Fibroblast of mammary gland (primary cell): ENCODE results near the gene NRCAM.
A peak's percentile ranks its signal among the peaks of the same experiment; 100 is the strongest.

Experiments
- DNase-seq: peaks from one replicate; pipeline ENCODE4 v3.0.0-alpha.2; 2010; ENCODE audit warnings: low read depth
- H3K4me3 ChIP-seq: 2 replicates; pipeline ENCODE4 v1.5.1; 2011; ENCODE audit warnings: low read depth, mild to moderate bottlenecking, low read length, moderate library complexity; ENCODE audit not compliant: control insufficient read depth
- TF ChIP-seq, protein P1 (sequence below): conservative IDR thresholded peaks from 2 replicates; pipeline ENCODE4 v1.5.1; 2011; ENCODE audit warnings: low read depth, low read length, inconsistent platforms; ENCODE audit not compliant: control insufficient read depth, insufficient read depth

Gene NRCAM

DNA sequence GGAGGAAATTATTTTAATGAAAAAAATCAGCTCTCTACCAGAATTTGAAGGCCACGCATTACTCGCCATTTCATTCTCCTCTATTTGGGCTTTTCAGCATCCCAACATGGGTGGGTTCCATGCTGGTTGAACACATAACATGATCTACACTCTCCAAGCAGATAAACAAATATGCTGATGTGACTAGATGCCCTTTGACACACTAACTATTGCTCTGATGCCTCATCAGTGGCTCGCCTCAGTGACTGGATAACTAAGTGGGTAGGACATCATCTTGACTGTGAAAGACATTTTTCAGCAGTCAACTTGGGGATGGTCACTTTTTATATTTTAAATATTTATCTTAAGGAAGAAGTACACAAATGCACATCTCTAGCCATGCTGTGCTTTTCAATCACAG is 212.1 kb downstream of the NRCAM start:
- H3K4me3 ChIP-seq: no peak overlapping the region
- TF ChIP-seq, protein P1, sequence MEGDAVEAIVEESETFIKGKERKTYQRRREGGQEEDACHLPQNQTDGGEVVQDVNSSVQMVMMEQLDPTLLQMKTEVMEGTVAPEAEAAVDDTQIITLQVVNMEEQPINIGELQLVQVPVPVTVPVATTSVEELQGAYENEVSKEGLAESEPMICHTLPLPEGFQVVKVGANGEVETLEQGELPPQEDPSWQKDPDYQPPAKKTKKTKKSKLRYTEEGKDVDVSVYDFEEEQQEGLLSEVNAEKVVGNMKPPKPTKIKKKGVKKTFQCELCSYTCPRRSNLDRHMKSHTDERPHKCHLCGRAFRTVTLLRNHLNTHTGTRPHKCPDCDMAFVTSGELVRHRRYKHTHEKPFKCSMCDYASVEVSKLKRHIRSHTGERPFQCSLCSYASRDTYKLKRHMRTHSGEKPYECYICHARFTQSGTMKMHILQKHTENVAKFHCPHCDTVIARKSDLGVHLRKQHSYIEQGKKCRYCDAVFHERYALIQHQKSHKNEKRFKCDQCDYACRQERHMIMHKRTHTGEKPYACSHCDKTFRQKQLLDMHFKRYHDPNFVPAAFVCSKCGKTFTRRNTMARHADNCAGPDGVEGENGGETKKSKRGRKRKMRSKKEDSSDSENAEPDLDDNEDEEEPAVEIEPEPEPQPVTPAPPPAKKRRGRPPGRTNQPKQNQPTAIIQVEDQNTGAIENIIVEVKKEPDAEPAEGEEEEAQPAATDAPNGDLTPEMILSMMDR: no peak
- DNase-seq: no peak

DNA sequence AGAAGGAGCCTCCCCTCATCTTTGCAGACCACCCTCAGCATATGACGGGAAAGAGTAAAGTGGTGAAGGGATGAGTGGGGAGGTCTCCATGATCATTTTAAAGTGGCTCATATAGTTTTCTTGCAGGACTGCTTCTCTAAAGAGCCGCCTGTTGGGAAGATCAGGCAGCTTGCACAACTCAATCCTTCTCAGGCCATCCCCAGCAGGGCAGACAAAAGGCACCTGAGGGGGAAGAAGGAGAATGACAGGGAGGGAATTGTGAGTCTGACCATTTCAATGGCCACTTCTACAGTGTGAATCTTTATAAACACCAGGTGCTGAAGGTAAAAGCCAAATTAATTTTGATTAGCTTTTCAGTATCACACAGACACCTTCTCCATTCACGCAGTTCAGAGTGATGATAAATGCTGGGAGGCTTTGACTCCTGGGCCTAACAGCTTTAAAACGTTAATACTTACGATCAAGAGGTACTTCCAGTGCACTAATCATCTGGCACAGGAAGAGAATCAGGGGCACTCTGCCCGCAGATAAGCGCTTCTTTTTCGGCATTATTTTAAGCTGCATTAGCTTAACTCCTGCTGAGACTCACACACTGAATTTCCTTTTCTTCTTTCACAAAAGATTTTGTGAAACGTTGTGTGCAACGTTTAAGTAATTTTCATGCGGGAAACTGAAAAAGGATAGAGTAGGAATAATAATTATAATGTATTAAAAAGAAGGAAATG is 216.6 kb downstream of the NRCAM start:
- no peak overlapping the region for H3K4me3 ChIP-seq
- DNase-seq: no peak
- TF ChIP-seq, protein P1: no peak

DNA sequence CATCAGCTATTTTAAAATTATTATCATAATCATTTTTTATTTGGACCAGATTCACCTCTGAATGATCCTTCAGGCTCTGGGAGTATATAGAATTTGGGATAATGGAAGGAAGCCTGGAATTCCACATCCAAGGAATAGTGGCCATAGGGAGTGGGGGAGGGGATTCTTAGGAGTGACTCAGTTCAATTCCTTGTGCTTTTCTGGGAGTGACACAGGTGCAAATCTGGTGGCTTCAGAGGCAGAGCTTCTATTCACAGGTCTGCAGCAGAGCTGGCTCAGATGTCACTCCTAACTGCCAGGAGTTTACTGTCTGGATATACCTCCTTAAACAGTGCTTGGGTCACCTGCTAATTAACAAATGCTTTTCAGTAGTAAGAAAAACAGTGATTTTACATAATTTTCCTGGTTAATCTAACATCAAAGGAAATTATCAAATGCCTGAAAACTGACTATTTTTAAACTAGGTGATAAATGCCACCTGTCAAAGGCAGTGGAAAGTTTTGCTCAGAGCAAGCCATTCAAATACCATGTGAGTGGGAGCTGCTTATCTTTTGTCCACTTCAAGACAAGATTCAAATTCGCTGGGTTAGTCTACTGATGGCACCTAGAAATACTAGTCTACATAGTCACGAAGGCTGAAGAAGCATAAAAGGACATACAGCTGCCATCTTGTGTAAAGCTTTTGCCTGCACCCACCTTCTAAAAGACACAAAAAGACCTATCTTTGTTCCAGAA is 219.4 kb downstream of the NRCAM start:
- no peak for DNase-seq
- H3K4me3 ChIP-seq: no peak overlapping the region
- TF ChIP-seq, protein P1: no peak

DNA sequence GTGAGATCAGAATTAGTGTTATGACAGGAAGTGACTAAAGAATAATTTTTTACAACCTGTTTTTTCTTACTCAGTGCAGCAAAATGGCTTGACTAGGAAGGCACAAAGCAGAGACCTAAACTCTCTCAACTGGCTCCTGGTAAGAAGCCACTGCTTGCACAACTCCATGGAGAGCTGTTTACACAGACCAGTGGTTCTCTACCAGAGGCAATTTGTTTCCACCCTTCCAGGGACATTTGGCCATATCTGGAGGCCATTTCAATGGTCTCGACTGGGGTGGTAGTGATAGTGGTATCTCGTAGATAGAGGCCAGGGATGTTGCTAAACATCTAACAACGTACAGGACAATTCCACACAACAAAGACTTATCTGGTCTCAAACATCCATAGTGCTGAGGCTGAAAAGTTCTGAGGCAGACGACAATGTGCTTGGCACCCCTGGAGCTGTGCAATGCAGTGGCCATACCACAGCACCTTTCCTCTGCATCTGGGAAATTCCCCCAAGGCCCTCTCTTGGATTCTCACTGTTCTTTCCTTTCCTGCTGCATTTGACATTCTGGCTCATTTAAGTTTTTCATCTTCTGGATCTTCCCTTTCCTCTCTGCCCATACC is 220.7 kb downstream of the NRCAM start:
- TF ChIP-seq, protein P1: no peak
- H3K4me3 ChIP-seq: no peak overlapping the region
- DNase-seq: peak; percentile 30

DNA sequence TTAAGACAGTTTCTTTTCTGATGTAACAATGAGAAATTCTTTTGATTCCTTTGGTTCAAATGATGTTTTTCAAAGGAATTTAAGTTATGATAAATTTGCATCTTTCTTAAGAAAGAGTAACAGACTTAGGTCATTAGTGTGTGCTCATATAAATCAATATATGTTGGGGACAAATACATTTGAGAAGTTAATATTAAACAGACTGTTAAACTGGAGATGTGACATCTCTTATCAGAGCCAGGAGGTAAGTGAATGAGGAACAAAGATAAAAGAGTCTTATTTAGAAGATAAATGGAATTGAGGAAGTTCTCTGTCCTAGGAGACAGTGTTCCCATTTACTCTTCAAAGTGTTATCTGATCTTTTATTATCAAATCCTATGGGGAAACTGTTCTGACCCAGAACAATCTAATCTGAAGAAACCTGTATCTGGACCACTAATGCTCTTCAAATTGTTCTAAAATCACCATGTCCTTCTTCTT is 221.2 kb downstream of the NRCAM start:
- no peak for DNase-seq
- H3K4me3 ChIP-seq: no peak overlapping the region

DNA sequence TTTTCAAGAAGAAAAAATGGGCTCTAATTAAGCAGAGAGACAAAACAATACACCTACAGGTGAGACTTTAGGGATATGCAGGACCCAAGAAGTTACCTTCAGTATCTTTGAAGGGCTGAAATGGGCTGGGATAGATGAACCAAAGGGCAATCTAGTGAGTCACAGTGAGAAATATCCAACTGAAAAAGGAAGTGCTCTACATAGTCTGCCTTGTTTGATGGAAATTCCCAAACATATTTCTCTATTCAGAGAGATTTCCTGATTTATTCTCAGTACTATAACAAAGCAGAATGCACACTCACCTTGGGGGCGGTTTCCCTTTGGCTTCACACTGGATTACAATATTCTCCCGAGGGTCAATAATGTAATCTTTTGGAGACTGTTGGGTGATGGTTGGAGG is 222.0 kb downstream of the NRCAM start:
- no peak overlapping the region for H3K4me3 ChIP-seq
- TF ChIP-seq, protein P1: no peak
- no peak for DNase-seq

More for the DNA sequence above, 221.2 kb downstream of the NRCAM start:
- TF ChIP-seq, protein P1: no peak
